SJCRH30 (cell line): Measurements from ENCODE around the gene DLX4. TPM values are rescaled to one million over a fixed set of nuclear protein-coding genes. Genes with fewer than 3 reads are reported as not detected.

Experiments
- DNase-seq, 2 experiments: peaks; one replicate each; pipeline ENCODE4 v3.0.0-alpha.2; 2015 to 2020
- H3K27ac ChIP-seq: fragments of 250-450 bp; sonication (Bioruptor Pico); 2 replicates; pipeline ENCODE4 v1.5.1; 2020; ENCODE audit warnings: mild to moderate bottlenecking, moderate library complexity
- H3K27me3 ChIP-seq: fragments of 250-450 bp; sonication (Bioruptor Pico); 2 replicates; pipeline ENCODE4 v1.5.1; 2020; ENCODE audit warnings: mild to moderate bottlenecking, moderate library complexity
- H3K36me3 ChIP-seq: fragments of 250-450 bp; sonication (Bioruptor Pico); 2 replicates; pipeline ENCODE4 v1.5.1; 2020; ENCODE audit warnings: mild to moderate bottlenecking, moderate library complexity
- H3K4me1 ChIP-seq: fragments of 250-450 bp; sonication (Bioruptor Pico); 2 replicates; pipeline ENCODE4 v1.5.1; 2020; ENCODE audit warnings: mild to moderate bottlenecking, moderate library complexity
- H3K4me3 ChIP-seq: fragments of 250-450 bp; sonication (Bioruptor Pico); 2 replicates; pipeline ENCODE4 v1.5.1; 2020; ENCODE audit warnings: mild to moderate bottlenecking, moderate library complexity
- H3K9me3 ChIP-seq: fragments of 250-450 bp; sonication (Bioruptor Pico); replicated peaks from 2 replicates; pipeline ENCODE4 v1.5.1; 2020; ENCODE audit warnings: mild to moderate bottlenecking, moderate library complexity
- total RNA-seq: library from RNA; depleted of rRNA; stranded (reverse); fragments of >200 nt; shearing (Covaris generic); gene quantifications from 2 replicates; pipeline ENCODE4 v1.2.3, GENCODE V29; 2014

Gene DLX4
- total RNA-seq, 1 experiment from 2014 or later, result 0.34 TPM

GRCh38 chr17:49969795-49970389 is 902 bp downstream of the DLX4 start:
- no peaks in the 10 kb centered on the region for H3K9me3 ChIP-seq
- no peaks in the 10 kb centered on the region for H3K36me3 ChIP-seq
- no peaks in the 10 kb centered on the region; the same call in 1 of the 2 replicates for H3K27me3 ChIP-seq
- H3K4me3 ChIP-seq, result no peak overlapping the region
- H3K27ac ChIP-seq, result no peak overlapping the region
- no peaks in the 10 kb centered on the region for H3K4me1 ChIP-seq
- no peak for DNase-seq

- no peaks in the 10 kb centered on the region for H3K36me3 ChIP-seq
- H3K9me3 ChIP-seq, result no peaks in the 10 kb centered on the region
- no peaks in the 10 kb centered on the region for H3K4me1 ChIP-seq
- H3K27ac ChIP-seq, result no peak overlapping the region
- DNase-seq, result no peak
- H3K4me3 ChIP-seq, result no peak overlapping the region
- no peaks in the 10 kb centered on the region; the same call in 1 of the 2 replicates for H3K27me3 ChIP-seq
Observed at GRCh38 chr17:49970498-49970897, 1.5 kb downstream of the DLX4 start.

- no peaks in the 10 kb centered on the region for H3K9me3 ChIP-seq
- peaks cover 6% of the 10 kb centered on the region for H3K4me1 ChIP-seq
- no peaks in the 10 kb centered on the region; the same call in none of the 2 replicates for H3K27me3 ChIP-seq
- no peaks in the 10 kb centered on the region for H3K36me3 ChIP-seq
- H3K4me3 ChIP-seq, result no peak overlapping the region
- no peak overlapping the region for H3K27ac ChIP-seq
- no peak for DNase-seq
Observed at GRCh38 chr17:49971199-49971847, 2.3 kb downstream of the DLX4 start.

GRCh38 chr17:49971848-49972485 is 3.0 kb downstream of the DLX4 start:
- no peak for DNase-seq

GRCh38 chr17:49972486-49973270 is 3.7 kb downstream of the DLX4 start:
- no peak overlapping the region for H3K27ac ChIP-seq
- no peaks in the 10 kb centered on the region for H3K9me3 ChIP-seq
- DNase-seq, result no peak
- no peak overlapping the region for H3K4me3 ChIP-seq
- no peaks in the 10 kb centered on the region for H3K36me3 ChIP-seq
- H3K4me1 ChIP-seq, result peaks cover 9% of the 10 kb centered on the region
- H3K27me3 ChIP-seq, result no peaks in the 10 kb centered on the region; the same call in none of the 2 replicates

More at GRCh38 chr17:49971848-49972485, 3.0 kb downstream of the DLX4 start:
- Histone ChIP-seq H3K9me3 (no peaks in the 10 kb centered on the region), H3K27me3 (no peaks in the 10 kb centered on the region; the same call in none of the 2 replicates), H3K4me3 (no peak overlapping the region), H3K4me1 (peaks cover 9% of the 10 kb centered on the region), H3K27ac (no peak overlapping the region), H3K36me3 (no peaks in the 10 kb centered on the region)

GRCh38 chr17:49973271-49973615 is 4.3 kb downstream of the DLX4 start:
- no peak for DNase-seq
- H3K27me3 ChIP-seq, result no peaks in the 10 kb centered on the region; the same call in none of the 2 replicates
- H3K4me3 ChIP-seq, result no peak overlapping the region
- no peak overlapping the region for H3K27ac ChIP-seq
- no peaks in the 10 kb centered on the region for H3K36me3 ChIP-seq
- H3K9me3 ChIP-seq, result no peaks in the 10 kb centered on the region
- peaks cover 9% of the 10 kb centered on the region for H3K4me1 ChIP-seq

GRCh38 chr17:49975531-49975930 is 6.5 kb downstream of the DLX4 start:
- H3K27me3 ChIP-seq, result peaks cover 11% of the 10 kb centered on the region
- no peak overlapping the region for H3K4me3 ChIP-seq
- peak in 1 of 2 experiments; percentile 22 for DNase-seq
- H3K36me3 ChIP-seq, result no peaks in the 10 kb centered on the region
- no peaks in the 10 kb centered on the region for H3K9me3 ChIP-seq
- no peak overlapping the region for H3K27ac ChIP-seq
- peaks cover 9% of the 10 kb centered on the region for H3K4me1 ChIP-seq

- H3K27ac ChIP-seq, result no peak overlapping the region
- no peaks in the 10 kb centered on the region for H3K36me3 ChIP-seq
- peak; percentile 34 to 47 for DNase-seq
- no peak overlapping the region for H3K4me3 ChIP-seq
- H3K4me1 ChIP-seq, result peaks cover 9% of the 10 kb centered on the region
- H3K9me3 ChIP-seq, result no peaks in the 10 kb centered on the region
- H3K27me3 ChIP-seq, result peaks cover 11% of the 10 kb centered on the region
Observed at GRCh38 chr17:49976163-49976827, 7.3 kb downstream of the DLX4 start.

GRCh38 chr17:49976828-49977202 is 7.8 kb downstream of the DLX4 start:
- Histone ChIP-seq H3K4me1 (peaks cover 9% of the 10 kb centered on the region), H3K27me3 (peaks cover 11% of the 10 kb centered on the region), H3K4me3 (no peak overlapping the region), H3K36me3 (no peaks in the 10 kb centered on the region), H3K9me3 (no peaks in the 10 kb centered on the region), H3K27ac (no peak overlapping the region)
- DNase-seq, result no peak

GRCh38 chr17:49977463-49978389 is 8.7 kb downstream of the DLX4 start:
- H3K27me3 ChIP-seq, result peaks cover 11% of the 10 kb centered on the region
- H3K27ac ChIP-seq, result no peak overlapping the region

GRCh38 chr17:49978501-49978900 is 9.5 kb downstream of the DLX4 start:
- no peak for DNase-seq
- Histone ChIP-seq H3K36me3 (no peaks in the 10 kb centered on the region), H3K27ac (no peak overlapping the region), H3K27me3 (peaks cover 11% of the 10 kb centered on the region), H3K4me1 (peaks cover 9% of the 10 kb centered on the region), H3K4me3 (no peak overlapping the region), H3K9me3 (no peaks in the 10 kb centered on the region)

More at GRCh38 chr17:49977463-49978389, 8.7 kb downstream of the DLX4 start:
- no peak for DNase-seq
- Histone ChIP-seq H3K4me1 (peaks cover 9% of the 10 kb centered on the region), H3K4me3 (no peak overlapping the region), H3K36me3 (no peaks in the 10 kb centered on the region), H3K9me3 (no peaks in the 10 kb centered on the region)

- no peak for DNase-seq
- peaks cover 9% of the 10 kb centered on the region for H3K4me1 ChIP-seq
- peaks cover 11% of the 10 kb centered on the region for H3K27me3 ChIP-seq
- H3K9me3 ChIP-seq, result no peaks in the 10 kb centered on the region
- no peak overlapping the region for H3K27ac ChIP-seq
- H3K36me3 ChIP-seq, result no peaks in the 10 kb centered on the region
- H3K4me3 ChIP-seq, result no peak overlapping the region
Observed at GRCh38 chr17:49979748-49980479, 10.9 kb downstream of the DLX4 start.

GRCh38 chr17:49980703-49981197 is 11.8 kb downstream of the DLX4 start:
- Histone ChIP-seq H3K4me1 (peaks cover 13% of the 10 kb centered on the region), H3K27ac (no peak overlapping the region), H3K36me3 (no peaks in the 10 kb centered on the region), H3K27me3 (peaks cover 11% of the 10 kb centered on the region), H3K4me3 (no peak overlapping the region), H3K9me3 (no peaks in the 10 kb centered on the region)
- peak in 1 of 2 experiments; percentile 15 for DNase-seq
